ENCODE data around the gene CTNNA3.

DNA sequence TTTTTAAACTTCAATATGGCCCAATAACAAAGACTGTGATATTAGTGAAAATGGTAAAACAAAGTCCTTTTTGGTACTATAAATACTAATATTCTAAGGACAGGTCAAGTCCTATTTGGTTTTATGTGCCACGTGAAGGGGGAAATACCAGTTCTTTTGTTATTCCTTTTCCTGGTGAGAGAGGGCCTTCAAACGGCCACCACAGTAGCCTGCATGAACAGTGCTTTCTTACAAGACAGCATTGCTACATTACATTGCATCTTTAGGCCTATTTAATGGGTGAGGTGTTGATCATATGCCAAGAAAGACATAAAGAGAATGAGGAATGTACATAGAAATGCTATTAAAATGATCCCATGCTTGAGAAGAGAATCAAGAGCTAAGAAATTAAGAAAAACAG, 555.4 kb downstream of the CTNNA3 start:
- TF ChIP-seq, protein P1, sequence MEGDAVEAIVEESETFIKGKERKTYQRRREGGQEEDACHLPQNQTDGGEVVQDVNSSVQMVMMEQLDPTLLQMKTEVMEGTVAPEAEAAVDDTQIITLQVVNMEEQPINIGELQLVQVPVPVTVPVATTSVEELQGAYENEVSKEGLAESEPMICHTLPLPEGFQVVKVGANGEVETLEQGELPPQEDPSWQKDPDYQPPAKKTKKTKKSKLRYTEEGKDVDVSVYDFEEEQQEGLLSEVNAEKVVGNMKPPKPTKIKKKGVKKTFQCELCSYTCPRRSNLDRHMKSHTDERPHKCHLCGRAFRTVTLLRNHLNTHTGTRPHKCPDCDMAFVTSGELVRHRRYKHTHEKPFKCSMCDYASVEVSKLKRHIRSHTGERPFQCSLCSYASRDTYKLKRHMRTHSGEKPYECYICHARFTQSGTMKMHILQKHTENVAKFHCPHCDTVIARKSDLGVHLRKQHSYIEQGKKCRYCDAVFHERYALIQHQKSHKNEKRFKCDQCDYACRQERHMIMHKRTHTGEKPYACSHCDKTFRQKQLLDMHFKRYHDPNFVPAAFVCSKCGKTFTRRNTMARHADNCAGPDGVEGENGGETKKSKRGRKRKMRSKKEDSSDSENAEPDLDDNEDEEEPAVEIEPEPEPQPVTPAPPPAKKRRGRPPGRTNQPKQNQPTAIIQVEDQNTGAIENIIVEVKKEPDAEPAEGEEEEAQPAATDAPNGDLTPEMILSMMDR (IDR thresholded peaks at IDR 0.05; ENCODE audit: low read depth, low read length, poor library complexity, severe bottlenecking), result no peak
- TF ChIP-seq EZH2phosphoT487 (IDR thresholded peaks at IDR 0.05; ENCODE audit: borderline replicate concordance, low read length), result no peak

Data from DOHH2 (cell line).